Activated naive CD8-positive, alpha-beta T cell (primary cell): ENCODE measurements around the gene ATP5ME.
A peak's percentile ranks its signal among the peaks of the same experiment; 100 is the strongest.
"Not testable (repeated sequence)": the region's sequence is repeated elsewhere in the genome, so short reads cannot be mapped to it uniquely, and the experiment has no call there.

ENCODE experiments used
- H3K27ac Mint-ChIP-seq: one replicate; pipeline ENCODE4 v1.8.0; 2021; ENCODE audit warnings: mixed read lengths
- H3K27me3 Mint-ChIP-seq: one replicate; pipeline ENCODE4 v1.8.0; 2021; ENCODE audit warnings: mixed read lengths
- H3K36me3 Mint-ChIP-seq: one replicate; pipeline ENCODE4 v1.8.0; 2021; ENCODE audit warnings: mixed read lengths
- H3K4me1 Mint-ChIP-seq: one replicate; pipeline ENCODE4 v1.8.0; 2021; ENCODE audit warnings: low read depth, mixed read lengths
- H3K4me3 Mint-ChIP-seq: one replicate; pipeline ENCODE4 v1.8.0; 2021; ENCODE audit warnings: mild to moderate bottlenecking, mixed read lengths
- H3K9me3 Mint-ChIP-seq: one replicate; pipeline ENCODE4 v1.8.0; 2021; ENCODE audit warnings: low read depth, mixed read lengths

ATP5ME gene

DNA sequence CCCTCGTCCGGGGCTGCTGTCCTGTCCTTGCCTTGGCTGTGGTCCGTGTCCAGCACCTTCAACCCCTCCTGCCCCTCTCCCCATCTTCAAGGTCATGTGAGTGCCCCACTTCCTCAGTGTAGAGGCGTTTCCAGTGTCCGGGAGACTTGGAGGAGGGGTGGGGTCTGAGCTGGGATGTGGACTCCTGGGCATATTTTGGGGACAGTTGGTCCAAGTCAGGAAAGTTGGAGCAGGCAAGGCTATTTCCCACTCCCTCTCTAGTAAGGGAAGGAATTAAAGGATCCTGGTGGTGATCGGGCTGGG, 34.5 kb upstream of the ATP5ME start:
- no peaks in the 10 kb centered on the region for H3K27me3 Mint-ChIP-seq
- peak overlapping the region; percentile 23 for H3K4me3 Mint-ChIP-seq
- no peaks in the 10 kb centered on the region for H3K9me3 Mint-ChIP-seq
- H3K27ac Mint-ChIP-seq, result no peak overlapping the region
- H3K36me3 Mint-ChIP-seq, result peaks cover 2% of the 10 kb centered on the region
- peaks cover 25% of the 10 kb centered on the region for H3K4me1 Mint-ChIP-seq

DNA sequence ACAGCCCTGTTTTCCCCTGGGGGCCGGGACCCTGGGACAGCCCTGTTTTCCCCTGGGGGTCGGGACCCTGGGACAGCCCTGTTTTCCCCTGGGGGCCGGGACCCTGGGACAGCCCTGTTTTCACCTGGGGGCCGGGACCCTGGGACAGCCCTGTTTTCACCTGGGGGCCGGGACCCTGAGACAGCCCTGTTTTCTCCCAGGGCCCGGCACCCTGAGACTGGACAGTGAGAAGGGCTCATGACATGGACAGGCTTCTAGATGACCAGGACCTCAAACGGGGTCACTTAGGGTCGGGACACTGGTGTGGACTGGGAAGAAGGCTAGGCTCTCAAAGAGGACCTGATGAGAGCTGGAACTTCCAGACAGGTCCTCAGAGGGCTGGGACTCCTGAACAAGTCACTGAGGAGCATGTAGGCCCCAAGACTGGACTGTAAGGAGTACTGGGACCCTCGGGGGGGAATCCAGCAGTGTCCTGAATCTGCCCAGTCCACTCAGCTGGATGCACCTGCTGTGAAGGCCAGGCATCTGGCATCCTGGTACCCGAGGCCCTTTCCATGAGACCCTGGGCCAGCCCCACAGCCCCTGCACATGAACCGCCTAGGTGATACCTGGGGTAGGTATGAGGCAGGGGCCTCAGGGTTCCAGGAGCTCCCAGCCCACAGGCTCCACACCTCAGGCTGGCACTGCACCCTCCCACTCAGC, 34.0 kb upstream of the ATP5ME start:
- Mint-ChIP-seq H3K27ac (no peak overlapping the region), H3K4me1 (peaks cover 25% of the 10 kb centered on the region), H3K36me3 (peaks cover 2% of the 10 kb centered on the region), H3K27me3 (no peaks in the 10 kb centered on the region), H3K9me3 (no peaks in the 10 kb centered on the region), H3K4me3 (no peak overlapping the region)

DNA sequence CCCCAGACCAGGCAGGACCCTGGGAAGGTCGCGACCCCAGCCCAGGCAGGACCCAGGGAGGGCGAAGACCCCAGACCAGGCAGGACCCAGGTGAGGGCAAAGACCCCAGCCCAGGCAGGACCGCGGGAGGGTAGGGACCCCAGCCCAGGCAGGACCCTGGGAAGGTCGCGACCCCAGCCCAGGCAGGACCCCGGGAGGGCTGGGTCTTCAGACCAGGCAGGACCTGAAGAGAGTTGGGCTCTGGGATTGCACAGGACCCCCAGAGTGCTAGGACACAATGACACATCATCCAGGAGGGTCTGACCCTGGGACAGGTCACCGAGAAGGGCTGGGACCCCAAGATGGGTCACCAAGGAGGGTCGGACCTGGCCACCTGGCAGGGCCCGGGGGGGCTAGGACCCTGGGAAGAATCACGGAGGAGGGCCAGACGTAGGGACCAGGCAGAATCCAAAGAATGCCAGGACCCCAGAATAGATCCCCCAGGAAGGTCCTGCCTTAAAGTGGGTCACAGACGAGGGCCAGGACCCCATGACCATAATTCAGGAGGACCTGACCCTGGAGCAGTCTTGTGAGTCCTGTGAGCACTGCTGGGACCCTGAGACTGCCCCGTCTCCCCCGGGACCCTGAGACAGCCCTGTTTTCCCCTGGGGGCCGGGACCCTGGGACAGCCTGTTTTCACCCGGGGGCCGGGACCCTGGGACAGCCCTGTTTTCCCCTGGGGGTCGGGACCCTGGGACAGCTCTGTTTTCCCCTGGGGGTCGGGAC, 32.9 kb upstream of the ATP5ME start:
- Mint-ChIP-seq H3K36me3 (peaks cover 2% of the 10 kb centered on the region), H3K4me3 (no peak overlapping the region), H3K27ac (no peak overlapping the region)

DNA sequence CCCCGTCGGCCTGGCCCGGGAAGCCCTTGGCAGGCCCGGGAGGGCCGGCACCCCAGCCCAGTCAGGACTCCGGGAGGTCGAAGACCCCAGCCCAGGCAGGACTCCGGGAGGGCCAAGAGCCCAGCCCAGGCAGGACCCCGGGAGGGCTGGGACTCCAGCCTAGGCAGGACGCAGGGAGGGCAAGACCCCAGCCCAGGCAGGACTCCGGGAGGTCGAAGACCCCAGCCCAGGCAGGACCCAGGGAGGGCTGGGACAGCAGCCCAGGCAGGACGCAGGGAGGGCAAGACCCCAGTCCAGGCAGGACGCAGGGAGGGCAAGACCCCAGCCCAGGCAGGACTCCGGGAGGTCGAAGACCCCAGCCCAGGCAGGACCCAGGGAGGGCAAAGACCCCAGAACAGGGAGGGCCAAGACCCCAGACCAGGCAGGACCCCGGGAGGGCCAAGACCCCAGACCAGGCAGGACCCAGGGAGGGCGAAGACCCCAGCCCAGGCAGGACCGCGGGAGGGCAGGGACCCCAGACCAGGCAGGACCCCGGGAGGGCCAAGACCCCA, 32.1 kb upstream of the ATP5ME start:
- H3K4me1 Mint-ChIP-seq, result peaks cover 25% of the 10 kb centered on the region
- not testable (repeated sequence) for H3K36me3 Mint-ChIP-seq, H3K27ac Mint-ChIP-seq, H3K27me3 Mint-ChIP-seq, H3K4me3 Mint-ChIP-seq, H3K9me3 Mint-ChIP-seq

More for the DNA sequence above, 32.9 kb upstream of the ATP5ME start:
- H3K4me1 Mint-ChIP-seq, result peaks cover 25% of the 10 kb centered on the region
- H3K9me3 Mint-ChIP-seq, result no peaks in the 10 kb centered on the region
- H3K27me3 Mint-ChIP-seq, result no peaks in the 10 kb centered on the region

DNA sequence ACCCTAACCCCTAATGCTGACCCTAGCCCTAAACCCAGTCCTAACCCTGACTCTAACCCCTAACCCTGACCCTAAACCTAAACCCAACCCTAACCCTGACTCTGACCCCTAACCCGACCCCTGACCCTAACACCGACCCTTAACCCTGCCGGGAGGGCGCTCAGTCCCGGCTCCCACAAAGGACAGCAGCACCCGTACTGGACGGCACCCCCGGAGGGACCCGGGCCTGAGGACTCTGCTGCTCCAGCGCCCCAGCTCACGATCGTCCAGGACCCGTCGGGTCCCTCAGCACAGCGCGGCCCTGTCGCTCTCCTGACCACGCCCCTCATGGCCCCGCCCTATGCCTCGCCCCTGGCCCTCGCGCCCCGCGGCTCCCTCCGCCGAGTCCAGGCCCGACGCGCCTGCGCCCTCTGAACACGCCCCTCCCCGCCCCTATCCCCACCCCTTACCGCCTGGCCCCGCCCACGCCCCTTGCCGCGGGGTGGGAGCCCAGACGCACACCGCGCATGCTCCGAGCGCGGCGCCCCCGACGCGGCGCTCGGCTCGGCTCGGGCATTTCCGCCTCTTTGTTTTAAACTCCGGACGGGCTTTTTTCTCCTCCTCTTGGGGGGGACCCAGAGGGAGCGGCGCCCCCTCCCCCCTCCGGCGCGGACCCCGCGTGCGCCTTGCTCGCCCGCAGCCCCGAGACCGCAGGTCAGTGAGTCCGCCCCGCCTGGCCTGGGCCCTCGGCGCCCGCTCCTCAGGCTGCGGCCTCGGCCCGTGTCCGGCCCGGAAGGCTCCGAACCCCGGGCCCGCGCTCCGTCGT, 31.4 kb upstream of the ATP5ME start, which contains the start of gene PCGF3:
Gene PCGF3 (plus strand): TSS at position 555 of the 805 bp plus-strand sequence. CDS start 27,849 bp downstream, outside the sequence.
- Mint-ChIP-seq H3K27ac (no peak within 1 kb of the TSS), H3K36me3 (no peaks in the 10 kb centered on the region), H3K27me3 (no peaks in the 10 kb centered on the region), H3K4me1 (peaks cover 20% of the 10 kb centered on the region), H3K4me3 (peak within 1 kb of the TSS; percentile 68), H3K9me3 (no peaks in the 10 kb centered on the region)

DNA sequence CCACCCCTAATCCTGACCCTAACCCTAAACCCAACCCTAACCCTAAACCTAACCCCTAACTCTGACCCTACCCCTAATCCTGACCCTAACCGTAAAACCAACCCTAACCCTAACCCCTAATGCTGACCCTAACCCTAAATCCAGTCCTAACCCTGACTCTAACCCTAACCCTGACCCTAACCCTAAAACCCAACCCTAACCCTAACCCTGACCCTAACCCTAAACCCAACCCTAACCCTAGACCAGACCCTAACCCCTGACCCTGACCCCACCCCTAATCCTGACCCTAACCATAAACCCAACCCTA, 30.8 kb upstream of the ATP5ME start:
- Mint-ChIP-seq H3K4me3 (peak overlapping the region; percentile 68), H3K27ac (no peak overlapping the region), H3K4me1 (peaks cover 18% of the 10 kb centered on the region), H3K9me3 (no peaks in the 10 kb centered on the region), H3K36me3 (no peaks in the 10 kb centered on the region), H3K27me3 (no peaks in the 10 kb centered on the region)

DNA sequence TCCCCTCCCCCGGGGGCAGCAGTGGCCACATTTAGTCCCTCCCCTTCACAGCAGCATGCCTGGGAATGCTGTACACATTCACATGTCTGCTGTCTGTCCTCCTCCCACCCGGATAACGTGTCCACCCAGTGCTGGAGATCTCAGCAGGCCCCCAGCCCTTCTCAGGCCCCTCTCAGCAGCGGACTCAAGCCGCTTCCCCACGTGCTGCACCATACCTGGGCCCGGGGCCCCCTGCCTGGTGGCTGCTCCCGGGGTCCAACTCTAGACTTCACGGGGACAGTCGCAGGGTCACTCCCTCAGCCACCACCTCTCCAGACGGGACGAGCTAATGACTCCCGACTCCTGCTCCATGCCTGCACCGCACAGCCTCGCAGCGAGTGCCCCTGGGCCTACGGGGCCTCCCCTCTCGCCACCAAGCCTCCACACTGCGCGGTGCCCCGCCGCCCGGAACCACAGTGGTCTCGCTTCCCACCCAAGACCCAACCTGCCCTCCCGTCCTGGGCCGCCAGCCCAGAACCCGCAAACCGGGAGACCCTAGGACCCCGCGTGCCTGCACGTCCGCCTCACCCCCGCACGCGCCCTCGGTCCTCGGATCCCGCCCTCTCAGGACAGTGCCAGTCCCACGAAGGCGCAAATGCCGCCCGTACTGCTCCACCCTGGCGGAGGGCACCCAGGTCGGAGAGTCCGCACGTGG, 30.3 kb upstream of the ATP5ME start:
- Mint-ChIP-seq H3K4me1 (peaks cover 16% of the 10 kb centered on the region), H3K27me3 (no peaks in the 10 kb centered on the region), H3K4me3 (no peak overlapping the region), H3K27ac (no peak overlapping the region), H3K9me3 (no peaks in the 10 kb centered on the region), H3K36me3 (no peaks in the 10 kb centered on the region)

DNA sequence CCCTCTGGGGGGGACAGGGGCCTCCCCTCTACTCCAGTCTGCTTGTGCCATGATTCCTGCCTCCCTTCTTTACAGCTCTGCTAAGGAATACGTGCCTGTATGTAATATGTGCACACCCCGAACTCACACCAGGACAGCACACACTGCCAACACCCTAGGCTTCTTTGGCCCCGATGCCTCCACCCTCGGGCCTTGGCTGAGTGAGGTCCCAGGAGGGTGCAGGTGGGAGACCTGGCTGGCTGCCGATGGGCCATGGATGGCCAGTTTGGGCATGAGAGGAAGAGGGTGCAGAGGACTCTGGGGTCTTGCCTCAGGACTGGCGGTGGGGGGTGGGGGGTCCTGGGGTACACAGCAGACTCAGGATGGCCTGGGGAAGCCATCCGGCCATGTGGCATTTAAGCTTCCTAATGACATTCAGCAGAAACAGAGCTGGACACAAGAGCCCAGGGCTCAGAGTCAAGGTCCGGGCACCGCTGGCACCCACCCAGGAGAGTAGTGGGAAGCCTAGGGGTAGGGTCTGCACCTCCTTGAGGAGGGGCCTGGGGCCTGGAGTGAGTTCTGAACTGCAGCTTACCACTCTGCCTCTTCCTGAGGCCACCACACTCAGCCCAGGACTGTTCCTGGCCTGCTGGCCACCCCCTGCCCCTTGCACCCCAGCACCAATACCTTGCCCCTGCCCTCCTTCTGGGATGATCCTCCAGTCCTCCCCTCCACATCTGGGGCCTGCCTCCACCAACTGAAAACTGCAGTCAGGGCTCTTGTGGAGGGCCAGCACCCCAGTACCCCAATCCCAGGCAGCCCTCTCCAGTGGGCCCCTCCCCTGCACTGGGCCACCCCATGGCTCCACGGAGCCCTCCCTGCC, 29.5 kb upstream of the ATP5ME start:
- no peak overlapping the region for H3K27ac Mint-ChIP-seq
- no peaks in the 10 kb centered on the region for H3K36me3 Mint-ChIP-seq
- no peaks in the 10 kb centered on the region for H3K27me3 Mint-ChIP-seq
- no peaks in the 10 kb centered on the region for H3K9me3 Mint-ChIP-seq
- peaks cover 11% of the 10 kb centered on the region for H3K4me1 Mint-ChIP-seq
- no peak overlapping the region for H3K4me3 Mint-ChIP-seq

DNA sequence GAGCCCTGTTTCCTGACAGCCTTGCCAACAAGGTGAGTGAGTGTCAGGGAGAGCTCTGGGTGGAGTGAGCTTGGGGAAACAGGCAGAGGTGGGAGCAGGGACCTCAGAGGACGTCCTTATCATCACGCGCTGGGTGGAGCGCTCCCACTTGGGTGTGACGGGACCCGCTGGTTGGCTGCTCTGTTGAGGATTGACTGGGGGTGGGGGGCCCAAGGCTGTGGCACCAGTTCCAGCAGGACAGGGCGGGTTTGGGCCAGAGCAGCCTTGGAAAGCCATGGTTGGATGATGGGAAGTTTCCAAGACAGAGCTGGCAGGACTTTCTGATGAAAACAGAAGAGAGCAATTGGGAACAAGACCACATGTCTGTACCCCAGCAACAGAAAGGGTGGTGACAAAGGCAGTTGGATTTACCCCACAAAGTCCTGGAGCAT, 28.6 kb upstream of the ATP5ME start:
- Mint-ChIP-seq H3K27me3 (no peaks in the 10 kb centered on the region), H3K4me3 (no peak overlapping the region), H3K9me3 (no peaks in the 10 kb centered on the region), H3K27ac (no peak overlapping the region), H3K4me1 (peaks cover 8% of the 10 kb centered on the region), H3K36me3 (no peaks in the 10 kb centered on the region)

DNA sequence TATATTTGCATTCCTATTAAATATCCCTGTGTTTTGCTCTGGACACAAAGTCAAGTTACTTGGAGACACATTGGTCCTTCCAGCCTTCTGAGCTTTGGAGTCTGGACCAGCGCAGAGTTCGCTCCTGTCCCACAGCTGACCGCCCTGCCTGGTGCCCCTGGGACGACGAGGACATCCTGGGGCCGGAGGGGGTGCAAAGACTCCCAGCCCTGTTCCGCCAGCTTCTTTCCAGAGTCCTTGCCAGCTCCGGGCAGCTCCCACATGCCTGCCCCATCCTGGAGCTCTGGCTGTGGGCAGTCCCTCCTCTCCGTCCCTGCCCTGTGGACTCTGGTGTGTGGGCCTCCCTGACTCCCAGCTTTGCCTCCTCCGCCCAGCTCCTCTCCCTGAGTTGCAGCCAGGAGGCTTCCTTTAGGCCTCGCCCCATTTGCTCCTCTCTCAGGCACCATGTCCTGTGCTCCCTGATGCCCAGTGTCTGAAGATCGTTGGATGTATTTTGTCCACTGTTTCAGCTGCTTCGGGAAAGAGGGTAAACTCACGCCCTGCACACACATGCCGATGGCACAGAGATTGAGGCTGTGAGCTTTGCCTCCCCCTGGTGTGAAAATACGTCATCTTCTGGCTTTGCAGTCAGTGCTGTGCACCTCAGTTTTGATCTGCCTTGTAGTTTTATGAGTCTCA, 26.6 kb upstream of the ATP5ME start:
- Mint-ChIP-seq H3K9me3 (no peaks in the 10 kb centered on the region), H3K27ac (no peak overlapping the region), H3K4me1 (peaks cover 6% of the 10 kb centered on the region), H3K4me3 (no peak overlapping the region), H3K36me3 (no peaks in the 10 kb centered on the region), H3K27me3 (no peaks in the 10 kb centered on the region)

DNA sequence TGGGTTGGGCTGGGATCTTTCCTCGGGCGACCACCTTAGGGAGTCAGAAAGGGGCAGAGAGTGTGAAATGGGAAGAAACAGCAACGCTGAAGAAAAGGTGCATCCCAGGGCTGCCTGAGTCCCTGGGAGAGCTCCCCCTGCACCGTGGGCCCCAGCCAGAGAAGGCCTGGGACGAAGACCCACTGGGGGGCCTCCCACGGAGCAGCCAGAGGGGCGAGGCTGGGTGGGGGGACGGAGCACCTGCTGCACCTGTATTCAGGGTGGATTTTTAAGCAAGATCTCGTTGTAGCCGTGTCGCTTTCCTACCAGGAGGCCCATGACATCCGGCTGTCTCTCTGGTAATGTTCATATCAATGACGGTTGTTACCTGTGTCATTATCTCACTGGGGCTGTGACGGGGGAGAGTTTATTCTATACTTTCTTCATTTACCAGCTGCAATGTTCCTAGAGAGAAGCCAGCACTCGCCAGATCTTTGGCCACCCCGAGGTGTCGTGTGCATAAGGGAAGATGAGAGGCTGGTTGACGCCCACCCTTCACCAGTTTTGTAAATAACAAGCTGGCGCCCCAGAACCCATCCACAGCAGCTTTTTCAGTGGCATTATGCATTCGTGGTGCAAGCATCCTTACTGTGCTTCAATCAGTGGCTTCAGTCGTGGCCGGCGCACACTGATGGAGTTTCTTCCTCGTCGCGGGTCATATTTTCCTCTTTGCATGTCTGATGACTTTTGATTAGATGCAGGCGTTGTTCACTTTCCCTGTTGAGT, 25.9 kb upstream of the ATP5ME start:
- H3K9me3 Mint-ChIP-seq, result no peaks in the 10 kb centered on the region
- peaks cover 6% of the 10 kb centered on the region for H3K4me1 Mint-ChIP-seq
- H3K36me3 Mint-ChIP-seq, result no peaks in the 10 kb centered on the region
- H3K27ac Mint-ChIP-seq, result no peak overlapping the region
- no peak overlapping the region for H3K4me3 Mint-ChIP-seq
- no peaks in the 10 kb centered on the region for H3K27me3 Mint-ChIP-seq

DNA sequence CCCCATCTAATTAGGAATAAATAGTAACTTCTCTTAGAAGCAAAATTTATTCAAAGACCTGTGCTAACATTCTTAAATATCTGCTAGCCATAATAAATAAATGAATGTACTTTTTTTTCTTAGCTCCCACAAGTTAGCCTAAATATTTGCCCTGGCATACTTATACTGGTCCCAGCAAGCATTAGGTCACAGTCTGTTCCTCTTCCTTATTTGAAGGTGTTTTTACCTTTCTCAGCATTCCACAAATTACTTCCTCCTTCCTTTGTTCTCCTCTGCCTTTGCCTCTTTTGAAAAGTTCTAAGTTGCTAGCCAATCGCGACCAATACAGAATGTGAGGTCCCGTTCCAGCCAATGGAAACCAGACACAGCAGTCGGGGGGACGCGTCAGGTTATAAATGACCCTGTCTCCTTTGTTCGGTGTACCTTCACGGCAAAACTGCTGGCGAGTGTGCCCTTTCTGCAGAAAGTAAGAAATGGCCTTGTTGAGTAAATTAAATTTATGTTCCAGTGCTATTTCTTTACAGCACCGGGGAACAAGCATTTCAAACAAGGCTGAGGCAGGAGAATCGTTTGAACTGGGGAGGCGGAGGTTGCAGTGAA, 20.4 kb upstream of the ATP5ME start:
- not testable (repeated sequence) for H3K27ac Mint-ChIP-seq, H3K9me3 Mint-ChIP-seq, H3K27me3 Mint-ChIP-seq, H3K4me1 Mint-ChIP-seq, H3K36me3 Mint-ChIP-seq, H3K4me3 Mint-ChIP-seq
